HepG2 (cell line): Measurements from ENCODE around the gene NFYC. TPM values are rescaled to one million over a fixed set of nuclear protein-coding genes. Genes with fewer than 3 reads are reported as not detected.

Experiments
- ATAC-seq: fragments of 200-7000 bp; cut with Tn5 transposase; 3 replicates; pipeline ENCODE4 v1.9.1; 2020; ENCODE audit warnings: mild to moderate bottlenecking, moderate library complexity
- BruUV-seq: library from RNA; stranded (reverse); fragments of 400-500 nt; replicated peaks from 2 replicates; lab custom pipeline; 2021; lab: Mats Ljungman, UMichigan
- CTCF ChIA-PET: fragments of 300-600 bp; formaldehyde crosslinking; extraction: SDS; loops from one replicate; lab custom pipeline; 2021; ENCODE audit warnings: low total read pairs, inconsistent platforms, low intra/inter-chr PET ratio; lab: Yijun Ruan, JAX
- POLR2A ChIA-PET: fragments of 350-600 bp; sonication (Branson Sonifier 250); formaldehyde crosslinking; loops from one replicate; lab custom pipeline; 2020; ENCODE audit warnings: antibody characterized with exemption, inconsistent platforms; lab: Yijun Ruan, JAX
- DNase-seq: peaks from one replicate; pipeline ENCODE4 v3.0.0-alpha.2; 2015; ENCODE audit warnings: low spot score
- FAIRE-seq: peaks from 3 replicates; lab custom pipeline; 2011; peaks lifted over from hg19 to GRCh38; lab: Jason Lieb, UNC
- H2AFZ ChIP-seq: one replicate; pipeline ENCODE4 v1.6.1; 2011; ENCODE audit warnings: low read length, inconsistent platforms
- H3K27ac ChIP-seq: fragments of 300-600 bp; 3 replicates; pipeline ENCODE4 v1.8.0; 2011; ENCODE audit warnings: mixed run types, mild to moderate bottlenecking, mixed read lengths, low read length, inconsistent platforms; ENCODE audit not compliant: insufficient read depth; ENCODE audit errors: extremely low read length
- H3K27me3 ChIP-seq, 2 experiments: fragments of 200-600 bp in 1 of 2; 2 replicates in 1 of 2; 3 replicates in 1 of 2; pipeline versions ENCODE4 v1.6.0 to v1.8.0; 2011; ENCODE audit warnings: low read length in 2 of 2, mild to moderate bottlenecking in 2 of 2, moderate library complexity in 2 of 2, inconsistent platforms in 1 of 2; ENCODE audit not compliant: insufficient read depth in 2 of 2, control insufficient read depth in 1 of 2
- H3K36me3 ChIP-seq, 2 experiments: fragments of 200-600 bp in 1 of 2; replicated peaks in 1 of 2; 2 replicates in 1 of 2; 3 replicates in 1 of 2; pipeline versions ENCODE4 v1.5.1 to v1.8.0; 2011; ENCODE audit warnings: low read length in 2 of 2, inconsistent platforms in 1 of 2; ENCODE audit not compliant: insufficient read depth in 2 of 2, control insufficient read depth in 1 of 2
- H3K4me1 ChIP-seq: 2 replicates; pipeline ENCODE4 v1.5.1; 2012; ENCODE audit warnings: low read length, inconsistent platforms; ENCODE audit not compliant: insufficient read depth
- H3K4me2 ChIP-seq: 2 replicates; pipeline ENCODE4 v1.6.0; 2011; ENCODE audit warnings: low read depth, low read length, inconsistent platforms
- H3K4me3 ChIP-seq, 3 experiments: fragments of 200-600 bp in 1 of 3; sonication (generic), shearing (Covaris generic) in 1 of 3; replicated peaks in 1 of 3; 2 replicates each; pipeline ENCODE4 v1.5.1; 2011 to 2016; ENCODE audit warnings: low read length in 3 of 3, inconsistent platforms in 2 of 3, low read depth in 2 of 3, mild to moderate bottlenecking in 2 of 3, control low read depth in 1 of 3, mixed read lengths in 1 of 3; ENCODE audit not compliant: insufficient read depth in 1 of 3
- H3K79me2 ChIP-seq: one replicate; pipeline ENCODE4 v1.6.1; 2011; ENCODE audit warnings: low read length, inconsistent platforms; ENCODE audit not compliant: insufficient read depth
- H3K9ac ChIP-seq: 2 replicates; pipeline ENCODE4 v1.6.0; 2011; ENCODE audit warnings: mild to moderate bottlenecking, low read depth, low read length, inconsistent platforms; ENCODE audit not compliant: insufficient read depth
- H3K9me3 ChIP-seq: 2 replicates; pipeline ENCODE4 v1.5.1; 2012; ENCODE audit warnings: mild to moderate bottlenecking, low read length
- H4K20me1 ChIP-seq: 2 replicates; pipeline ENCODE4 v1.6.0; 2011; ENCODE audit warnings: inconsistent platforms, mild to moderate bottlenecking, low read length, moderate library complexity; ENCODE audit not compliant: insufficient read depth
- CEBPG ChIP-seq: IDR thresholded peaks from 2 replicates; pipeline ENCODE4 v1.6.1; 2016
- FOXP1 ChIP-seq, 2 experiments: fragments of 450-650 bp in 1 of 2; IDR thresholded peaks; 2 replicates each; pipeline ENCODE4 v1.6.1; 2017 to 2018; ENCODE audit warnings: antibody characterized with exemption in 1 of 2
- MED1 ChIP-seq: sonication (generic); formaldehyde crosslinking; IDR thresholded peaks from 2 replicates; pipeline ENCODE4 v1.4.0; 2020; ENCODE audit warnings: missing genetic modification reagents
- RFX1 ChIP-seq: fragments of 450-650 bp; IDR thresholded peaks from 2 replicates; pipeline ENCODE4 v1.6.1; 2017
- TP53 ChIP-seq: sonication (generic); formaldehyde crosslinking; conservative IDR thresholded peaks from 2 replicates; pipeline ENCODE4 v1.4.0; 2020; ENCODE audit warnings: missing genetic modification reagents
- ZFP36 ChIP-seq: fragments of 150-350 bp; IDR thresholded peaks from 2 replicates; pipeline ENCODE4 v1.6.1; 2018; ENCODE audit warnings: borderline replicate concordance, low read length, low read depth; ENCODE audit not compliant: partially characterized antibody
- ZNF20 ChIP-seq: sonication (generic); formaldehyde crosslinking; IDR thresholded peaks from 2 replicates; pipeline ENCODE4 v1.4.0; 2020; ENCODE audit warnings: mild to moderate bottlenecking, moderate library complexity, missing genetic modification reagents
- ZNF879 ChIP-seq: sonication (generic); formaldehyde crosslinking; IDR thresholded peaks from 2 replicates; pipeline ENCODE4 v1.8.1; 2023; ENCODE audit warnings: missing genetic modification reagents
- WGBS: methylation state at CpG from one replicate; pipeline ENCODE4 v1.1.6; 2017; ENCODE audit warnings: low lambda C conversion rate; 5-methylcytosine and 5-hydroxymethylcytosine counted together
- in situ Hi-C: cut with HindIII; loops from 2 replicates; pipeline ENCODE4 v1.10.0; 2017; ENCODE audit warnings: low pct_unique_long_range_greater_than_20kb; ENCODE audit not compliant: extremely low pct_ligation_motif_present
- intact Hi-C: fragments of 100-400 bp; cut with micrococcal nuclease; formaldehyde crosslinking; loops from one replicate; pipeline ENCODE4 v1.10.0; 2022; ENCODE audit not compliant: unreplicated experiment
- polyA plus RNA-seq, 8 experiments: library from polyadenylated mRNA; depleted of rRNA in 3 of 8; stranded (reverse) in 7 of 8; unstranded in 1 of 8; fragments of >200 nt; fragmentation: Illumina TruSeq in 4 of 8; extraction: Trizol in 4 of 8; gene quantifications; 2 replicates each; pipeline versions ENCODE4 v1.2.1 to v1.2.3, GENCODE V29; 2011 to 2016; ENCODE audit warnings: low read depth in 4 of 8, missing spikeins in 1 of 8, mixed read lengths in 1 of 8; ENCODE audit not compliant: insufficient read depth in 1 of 8
- total RNA-seq, 5 experiments: library from RNA; depleted of rRNA; stranded (reverse); fragments of >200 nt; fragmentation: Illumina TruSeq; extraction: Trizol; gene quantifications; 2 replicates each; pipeline ENCODE4 v1.2.3, GENCODE V29; 2016; ENCODE audit warnings: low read depth in 1 of 5
- TF ChIP-seq, protein P1 (sequence below): IDR thresholded peaks from 2 replicates; pipeline ENCODE4 v1.6.1; 2012; ENCODE audit warnings: inconsistent platforms
- TF ChIP-seq, protein P2 (sequence below): sonication (generic); formaldehyde crosslinking; IDR thresholded peaks from 2 replicates; pipeline ENCODE4 v1.9.0; 2021; ENCODE audit warnings: missing genetic modification reagents, borderline replicate concordance
- TF ChIP-seq, protein P3 (sequence below): sonication (generic); formaldehyde crosslinking; IDR thresholded peaks from 2 replicates; pipeline ENCODE4 v1.8.0; 2023; ENCODE audit warnings: mild to moderate bottlenecking, missing genetic modification reagents
- TF ChIP-seq, protein P4 (sequence below): IDR thresholded peaks from 2 replicates; pipeline ENCODE4 v1.4.0; 2020; ENCODE audit warnings: mild to moderate bottlenecking, missing genetic modification reagents
- TF ChIP-seq, protein P5 (sequence below): sonication (generic); formaldehyde crosslinking; IDR thresholded peaks from 2 replicates; pipeline ENCODE4 v1.4.0; 2020; ENCODE audit warnings: mild to moderate bottlenecking, missing genetic modification reagents
- TF ChIP-seq, protein P6 (sequence below): sonication (generic); formaldehyde crosslinking; IDR thresholded peaks from 2 replicates; pipeline ENCODE4 v1.4.0; 2020; ENCODE audit warnings: mild to moderate bottlenecking, missing genetic modification reagents
- TF ChIP-seq, protein P7 (sequence below): sonication (generic); IDR thresholded peaks from 2 replicates; pipeline ENCODE4 v1.6.1; 2016; ENCODE audit warnings: low read depth, borderline replicate concordance

Gene NFYC
- total and polyA plus RNA-seq, 2 of the 13 experiments (the other 11 are each of a cell fraction or from before 2014, with no cell fraction given): 33.9 to 73.7 TPM

DNA sequence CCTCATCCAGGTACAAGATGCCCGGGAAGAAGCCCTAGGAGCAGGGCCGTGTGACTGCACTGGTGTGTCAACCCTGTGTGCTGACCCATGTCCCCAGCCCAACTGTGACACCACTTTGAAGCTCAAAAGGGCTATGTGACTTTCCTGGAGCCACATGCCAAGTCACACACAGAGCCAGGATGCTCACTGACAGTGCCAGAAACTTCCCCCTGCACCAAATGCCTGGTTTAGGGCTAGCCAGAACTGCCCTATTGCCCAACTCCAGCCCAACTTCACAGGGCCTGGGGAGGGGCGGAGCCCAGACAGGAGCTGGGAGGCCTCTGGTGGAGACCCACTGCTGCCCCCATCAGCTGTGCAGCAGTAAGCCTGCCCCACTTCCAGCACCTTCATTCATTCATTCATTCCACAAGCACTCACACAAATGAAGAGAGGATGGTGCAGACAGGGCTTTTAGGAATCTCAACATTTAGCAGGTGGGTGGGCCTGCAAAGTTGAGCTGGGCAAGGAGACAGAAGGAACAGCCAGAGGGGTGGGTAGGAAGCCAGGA is 128.8 kb downstream of the NFYC start:
- FAIRE-seq: peak; percentile 36
- intact Hi-C loops: no loop called here
- no peak for TF ChIP-seq ZNF20 (CRISPR knock-in tag)
- TF ChIP-seq, protein P1, sequence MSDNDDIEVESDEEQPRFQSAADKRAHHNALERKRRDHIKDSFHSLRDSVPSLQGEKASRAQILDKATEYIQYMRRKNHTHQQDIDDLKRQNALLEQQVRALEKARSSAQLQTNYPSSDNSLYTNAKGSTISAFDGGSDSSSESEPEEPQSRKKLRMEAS: no peak
- no peak for TF ChIP-seq FOXP1 (IDR thresholded peaks at IDR 0.05)
- no peak for TF ChIP-seq FOXP1 (CRISPR knock-in tag; IDR thresholded peaks at IDR 0.05)
- TF ChIP-seq, protein P2, sequence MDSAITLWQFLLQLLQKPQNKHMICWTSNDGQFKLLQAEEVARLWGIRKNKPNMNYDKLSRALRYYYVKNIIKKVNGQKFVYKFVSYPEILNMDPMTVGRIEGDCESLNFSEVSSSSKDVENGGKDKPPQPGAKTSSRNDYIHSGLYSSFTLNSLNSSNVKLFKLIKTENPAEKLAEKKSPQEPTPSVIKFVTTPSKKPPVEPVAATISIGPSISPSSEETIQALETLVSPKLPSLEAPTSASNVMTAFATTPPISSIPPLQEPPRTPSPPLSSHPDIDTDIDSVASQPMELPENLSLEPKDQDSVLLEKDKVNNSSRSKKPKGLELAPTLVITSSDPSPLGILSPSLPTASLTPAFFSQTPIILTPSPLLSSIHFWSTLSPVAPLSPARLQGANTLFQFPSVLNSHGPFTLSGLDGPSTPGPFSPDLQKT (CRISPR knock-in tag): no peak
- TF ChIP-seq MED1 (CRISPR knock-in tag): no peak
- peak; percentile 66 for TF ChIP-seq CEBPG (CRISPR knock-in tag)
- TF ChIP-seq, protein P3, sequence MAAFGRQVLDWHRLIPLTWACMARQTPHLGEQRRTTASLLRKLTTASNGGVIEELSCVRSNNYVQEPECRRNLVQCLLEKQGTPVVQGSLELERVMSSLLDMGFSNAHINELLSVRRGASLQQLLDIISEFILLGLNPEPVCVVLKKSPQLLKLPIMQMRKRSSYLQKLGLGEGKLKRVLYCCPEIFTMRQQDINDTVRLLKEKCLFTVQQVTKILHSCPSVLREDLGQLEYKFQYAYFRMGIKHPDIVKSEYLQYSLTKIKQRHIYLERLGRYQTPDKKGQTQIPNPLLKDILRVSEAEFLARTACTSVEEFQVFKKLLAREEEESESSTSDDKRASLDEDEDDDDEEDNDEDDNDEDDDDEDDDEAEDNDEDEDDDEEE: no peak
- TF ChIP-seq, protein P4, sequence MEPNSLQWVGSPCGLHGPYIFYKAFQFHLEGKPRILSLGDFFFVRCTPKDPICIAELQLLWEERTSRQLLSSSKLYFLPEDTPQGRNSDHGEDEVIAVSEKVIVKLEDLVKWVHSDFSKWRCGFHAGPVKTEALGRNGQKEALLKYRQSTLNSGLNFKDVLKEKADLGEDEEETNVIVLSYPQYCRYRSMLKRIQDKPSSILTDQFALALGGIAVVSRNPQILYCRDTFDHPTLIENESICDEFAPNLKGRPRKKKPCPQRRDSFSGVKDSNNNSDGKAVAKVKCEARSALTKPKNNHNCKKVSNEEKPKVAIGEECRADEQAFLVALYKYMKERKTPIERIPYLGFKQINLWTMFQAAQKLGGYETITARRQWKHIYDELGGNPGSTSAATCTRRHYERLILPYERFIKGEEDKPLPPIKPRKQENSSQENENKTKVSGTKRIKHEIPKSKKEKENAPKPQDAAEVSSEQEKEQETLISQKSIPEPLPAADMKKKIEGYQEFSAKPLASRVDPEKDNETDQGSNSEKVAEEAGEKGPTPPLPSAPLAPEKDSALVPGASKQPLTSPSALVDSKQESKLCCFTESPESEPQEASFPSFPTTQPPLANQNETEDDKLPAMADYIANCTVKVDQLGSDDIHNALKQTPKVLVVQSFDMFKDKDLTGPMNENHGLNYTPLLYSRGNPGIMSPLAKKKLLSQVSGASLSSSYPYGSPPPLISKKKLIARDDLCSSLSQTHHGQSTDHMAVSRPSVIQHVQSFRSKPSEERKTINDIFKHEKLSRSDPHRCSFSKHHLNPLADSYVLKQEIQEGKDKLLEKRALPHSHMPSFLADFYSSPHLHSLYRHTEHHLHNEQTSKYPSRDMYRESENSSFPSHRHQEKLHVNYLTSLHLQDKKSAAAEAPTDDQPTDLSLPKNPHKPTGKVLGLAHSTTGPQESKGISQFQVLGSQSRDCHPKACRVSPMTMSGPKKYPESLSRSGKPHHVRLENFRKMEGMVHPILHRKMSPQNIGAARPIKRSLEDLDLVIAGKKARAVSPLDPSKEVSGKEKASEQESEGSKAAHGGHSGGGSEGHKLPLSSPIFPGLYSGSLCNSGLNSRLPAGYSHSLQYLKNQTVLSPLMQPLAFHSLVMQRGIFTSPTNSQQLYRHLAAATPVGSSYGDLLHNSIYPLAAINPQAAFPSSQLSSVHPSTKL (CRISPR knock-in tag): no peak
- TF ChIP-seq, protein P5, sequence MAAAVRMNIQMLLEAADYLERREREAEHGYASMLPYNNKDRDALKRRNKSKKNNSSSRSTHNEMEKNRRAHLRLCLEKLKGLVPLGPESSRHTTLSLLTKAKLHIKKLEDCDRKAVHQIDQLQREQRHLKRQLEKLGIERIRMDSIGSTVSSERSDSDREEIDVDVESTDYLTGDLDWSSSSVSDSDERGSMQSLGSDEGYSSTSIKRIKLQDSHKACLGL (CRISPR knock-in tag): no peak
- no peak for TF ChIP-seq RFX1
- TF ChIP-seq, protein P6, sequence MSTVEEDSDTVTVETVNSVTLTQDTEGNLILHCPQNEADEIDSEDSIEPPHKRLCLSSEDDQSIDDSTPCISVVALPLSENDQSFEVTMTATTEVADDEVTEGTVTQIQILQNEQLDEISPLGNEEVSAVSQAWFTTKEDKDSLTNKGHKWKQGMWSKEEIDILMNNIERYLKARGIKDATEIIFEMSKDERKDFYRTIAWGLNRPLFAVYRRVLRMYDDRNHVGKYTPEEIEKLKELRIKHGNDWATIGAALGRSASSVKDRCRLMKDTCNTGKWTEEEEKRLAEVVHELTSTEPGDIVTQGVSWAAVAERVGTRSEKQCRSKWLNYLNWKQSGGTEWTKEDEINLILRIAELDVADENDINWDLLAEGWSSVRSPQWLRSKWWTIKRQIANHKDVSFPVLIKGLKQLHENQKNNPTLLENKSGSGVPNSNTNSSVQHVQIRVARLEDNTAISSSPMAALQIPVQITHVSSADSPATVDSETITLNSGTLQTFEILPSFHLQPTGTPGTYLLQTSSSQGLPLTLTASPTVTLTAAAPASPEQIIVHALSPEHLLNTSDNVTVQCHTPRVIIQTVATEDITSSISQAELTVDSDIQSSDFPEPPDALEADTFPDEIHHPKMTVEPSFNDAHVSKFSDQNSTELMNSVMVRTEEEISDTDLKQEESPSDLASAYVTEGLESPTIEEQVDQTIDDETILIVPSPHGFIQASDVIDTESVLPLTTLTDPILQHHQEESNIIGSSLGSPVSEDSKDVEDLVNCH (CRISPR knock-in tag): no peak
- TF ChIP-seq TP53 (CRISPR knock-in tag): no peak
- TF ChIP-seq, protein P7, sequence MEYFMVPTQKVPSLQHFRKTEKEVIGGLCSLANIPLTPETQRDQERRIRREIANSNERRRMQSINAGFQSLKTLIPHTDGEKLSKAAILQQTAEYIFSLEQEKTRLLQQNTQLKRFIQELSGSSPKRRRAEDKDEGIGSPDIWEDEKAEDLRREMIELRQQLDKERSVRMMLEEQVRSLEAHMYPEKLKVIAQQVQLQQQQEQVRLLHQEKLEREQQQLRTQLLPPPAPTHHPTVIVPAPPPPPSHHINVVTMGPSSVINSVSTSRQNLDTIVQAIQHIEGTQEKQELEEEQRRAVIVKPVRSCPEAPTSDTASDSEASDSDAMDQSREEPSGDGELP: peak; percentile 47; the same call in 1 of the 2 replicates
- no peak for TF ChIP-seq ZFP36
- no peak for TF ChIP-seq ZNF879 (CRISPR knock-in tag)

More for the DNA sequence above, 128.8 kb downstream of the NFYC start:
- POLR2A ChIA-PET: interaction anchor here (0.8 to 1.3 kb wide), 2 partner anchors 110 to 129 kb away, joined by 3 read pairs; partner anchors contain the start of gene NFYC
- Histone ChIP-seq H2AFZ (no peak overlapping the region), H3K4me3 (no peak overlapping the region), H3K27me3 (peaks cover 0 to 8% of the 10 kb centered on the region in 2 experiments; a peak in 3 of 5 replicates), H3K4me1 (peaks cover 20% of the 10 kb centered on the region), H3K4me2 (no peak overlapping the region), H3K9ac (no peak overlapping the region), H3K79me2 (no peaks in the 10 kb centered on the region), H3K27ac (no peak overlapping the region), H3K9me3 (no peaks in the 10 kb centered on the region), H3K36me3 (no peaks in the 10 kb centered on the region), H4K20me1 (no peaks in the 10 kb centered on the region)
- ATAC-seq (peak; percentile 60), DNase-seq (no peak)
- in situ Hi-C loops: no loop called here
- no CpG with 5 or more reads among the region's 3 CpGs for WGBS
- CTCF ChIA-PET: no interaction called here
- no TSS peak for BruUV-seq
